H1 (cell line): ENCODE data around the gene NTN4. TPM values are rescaled to one million over a fixed set of nuclear protein-coding genes. Genes with fewer than 3 reads are reported as not detected.

Source experiments
- CTCF ChIA-PET: fragments of 300-600 bp; sonication (Branson Sonifier 250); formaldehyde crosslinking; loops from one replicate; lab custom pipeline; 2021; ENCODE audit not compliant: partially characterized antibody; lab: Charles Lee
- POLR2A ChIA-PET: fragments of 300-600 bp; sonication (Branson Sonifier 250); formaldehyde crosslinking; loops from one replicate; lab custom pipeline; 2021; ENCODE audit warnings: inconsistent platforms; ENCODE audit not compliant: partially characterized antibody; lab: Charles Lee
- DNase-seq, 2 experiments: peaks; one replicate each; pipeline versions ENCODE4 v3.0.0 to v3.0.0-alpha.2; 2010 to 2022; ENCODE audit warnings: low spot score in 2 of 2, low read depth in 1 of 2, mixed read lengths in 1 of 2
- FAIRE-seq: peaks from 2 replicates; lab custom pipeline; 2011; peaks lifted over from hg19 to GRCh38; lab: Jason Lieb, UNC
- H2AFZ ChIP-seq: 2 replicates; pipeline ENCODE4 v1.8.1; 2012; ENCODE audit warnings: low read length, inconsistent platforms
- H2AK5ac ChIP-seq: 2 replicates; pipeline ENCODE4 v1.6.1; 2013; ENCODE audit warnings: low read depth, low read length
- H2BK120ac ChIP-seq: replicated peaks from 2 replicates; pipeline ENCODE3; 2013; ENCODE audit warnings: low read depth, low read length, inconsistent platforms
- H2BK12ac ChIP-seq: 2 replicates; pipeline ENCODE4 v1.6.1; 2013; ENCODE audit warnings: low read depth, low read length
- H2BK15ac ChIP-seq: 2 replicates; pipeline ENCODE4 v1.6.1; 2013; ENCODE audit warnings: low read length
- H2BK20ac ChIP-seq: 2 replicates; pipeline ENCODE4 v1.6.1; 2013; ENCODE audit warnings: low read length
- H2BK5ac ChIP-seq: 2 replicates; pipeline ENCODE4 v1.6.1; 2013; ENCODE audit warnings: low read depth, low read length
- H3K14ac ChIP-seq: 2 replicates; pipeline ENCODE4 v1.6.1; 2013; ENCODE audit warnings: inconsistent platforms; ENCODE audit not compliant: insufficient read length
- H3K18ac ChIP-seq: 2 replicates; pipeline ENCODE4 v1.6.1; 2013; ENCODE audit warnings: low read length; ENCODE audit errors: extremely low read depth
- H3K23ac ChIP-seq: 2 replicates; pipeline ENCODE4 v1.6.1; 2013; ENCODE audit warnings: inconsistent platforms; ENCODE audit not compliant: insufficient read length
- H3K23me2 ChIP-seq: 2 replicates; pipeline ENCODE4 v1.6.1; 2013; ENCODE audit warnings: low read depth, low read length
- H3K27ac ChIP-seq: 2 replicates; pipeline ENCODE4 v1.6.1; 2011; ENCODE audit warnings: low read depth, low read length, inconsistent platforms
- H3K27me3 ChIP-seq, 4 experiments: replicated peaks in 1 of 4; 1 replicate in 1 of 4; 2 replicates in 3 of 4; pipeline versions ENCODE4 v1.6.1 to v1.8.1; 2011 to 2013; ENCODE audit warnings: low read length in 3 of 4, mild to moderate bottlenecking in 3 of 4, inconsistent platforms in 2 of 4, mixed read lengths in 2 of 4, moderate library complexity in 1 of 4; ENCODE audit not compliant: control insufficient read depth in 3 of 4, insufficient read depth in 3 of 4; ENCODE audit errors: extremely low read depth in 1 of 4
- H3K36me3 ChIP-seq, 4 experiments: 2 replicates each; pipeline versions ENCODE4 v1.6.1 to v1.8.1; 2011 to 2013; ENCODE audit warnings: mild to moderate bottlenecking in 4 of 4, low read length in 3 of 4, moderate library complexity in 2 of 4, control low read depth in 1 of 4, inconsistent platforms in 1 of 4; ENCODE audit not compliant: insufficient read depth in 4 of 4, control insufficient read depth in 2 of 4
- H3K4ac ChIP-seq: replicated peaks from 2 replicates; pipeline ENCODE3; 2013; ENCODE audit warnings: low read length, low read depth, mixed read lengths, inconsistent platforms; ENCODE audit not compliant: insufficient read length
- H3K4me1 ChIP-seq, 4 experiments: replicated peaks in 1 of 4; 1 replicate in 1 of 4; 2 replicates in 3 of 4; pipeline versions ENCODE4 v1.6.1 to v1.8.1; 2011 to 2013; ENCODE audit warnings: low read length in 3 of 4, inconsistent platforms in 2 of 4, mixed read lengths in 1 of 4; ENCODE audit not compliant: insufficient read depth in 4 of 4, control insufficient read depth in 3 of 4
- H3K4me2 ChIP-seq, 2 experiments: 2 replicates each; pipeline versions ENCODE4 v1.6.1 to v1.8.1; 2011 to 2013; ENCODE audit warnings: low read depth in 2 of 2, low read length in 2 of 2, control low read depth in 1 of 2, inconsistent platforms in 1 of 2, mild to moderate bottlenecking in 1 of 2; ENCODE audit not compliant: insufficient read depth in 1 of 2
- H3K4me3 ChIP-seq, 4 experiments: fragments of 200-600, 300-600 bp in 1 of 4; sonication (generic), shearing (Covaris generic), sonication (Bioruptor Twin) in 1 of 4; 2 replicates each; pipeline versions ENCODE4 v1.5.1 to v1.8.1; 2011 to 2016; ENCODE audit warnings: low read length in 4 of 4, low read depth in 3 of 4, control low read depth in 2 of 4, inconsistent platforms in 2 of 4, mild to moderate bottlenecking in 2 of 4, mixed read lengths in 1 of 4, moderate library complexity in 1 of 4; ENCODE audit not compliant: insufficient read depth in 2 of 4; ENCODE audit errors: extremely low read depth in 1 of 4
- H3K56ac ChIP-seq: replicated peaks from 2 replicates; pipeline ENCODE3; 2013; ENCODE audit warnings: low read depth, mild to moderate bottlenecking, mixed read lengths, low read length, inconsistent platforms; ENCODE audit not compliant: insufficient read length
- H3K79me1 ChIP-seq: 2 replicates; pipeline ENCODE4 v1.6.1; 2013; ENCODE audit warnings: low read depth, low read length, control low read depth
- H3K79me2 ChIP-seq, 2 experiments: 2 replicates each; pipeline versions ENCODE4 v1.6.1 to v1.8.1; 2012 to 2013; ENCODE audit warnings: low read length in 2 of 2, mild to moderate bottlenecking in 2 of 2, inconsistent platforms in 1 of 2; ENCODE audit not compliant: insufficient read depth in 2 of 2, control insufficient read depth in 1 of 2
- H3K9ac ChIP-seq, 4 experiments: replicated peaks in 1 of 4; 1 replicate in 1 of 4; 2 replicates in 3 of 4; pipeline versions ENCODE4 v1.6.1 to v1.8.1; 2011 to 2013; ENCODE audit warnings: low read depth in 3 of 4, low read length in 3 of 4, control low read depth in 2 of 4, mild to moderate bottlenecking in 2 of 4, moderate library complexity in 2 of 4, inconsistent platforms in 1 of 4; ENCODE audit errors: extremely low read depth in 1 of 4
- H3K9me3 ChIP-seq, 2 experiments: 2 replicates each; pipeline versions ENCODE4 v1.6.1 to v1.8.1; 2012 to 2013; ENCODE audit warnings: mild to moderate bottlenecking in 2 of 2, moderate library complexity in 2 of 2, control low read depth in 1 of 2, inconsistent platforms in 1 of 2, low read depth in 1 of 2, low read length in 1 of 2, mixed read lengths in 1 of 2; ENCODE audit not compliant: insufficient read depth in 2 of 2
- H4K20me1 ChIP-seq, 2 experiments: replicated peaks in 1 of 2; 2 replicates each; pipeline versions ENCODE3 to v1.8.1; 2011 to 2013; ENCODE audit warnings: inconsistent platforms in 2 of 2, low read length in 2 of 2, mild to moderate bottlenecking in 1 of 2; ENCODE audit not compliant: insufficient read depth in 2 of 2, control insufficient read depth in 1 of 2
- H4K5ac ChIP-seq: 2 replicates; pipeline ENCODE4 v1.6.1; 2013; ENCODE audit warnings: low read length, low read depth, mixed read lengths, inconsistent platforms; ENCODE audit not compliant: insufficient read length
- H4K8ac ChIP-seq: 2 replicates; pipeline ENCODE4 v1.8.0; 2013; ENCODE audit warnings: mild to moderate bottlenecking, moderate library complexity, low read length, inconsistent platforms; ENCODE audit not compliant: insufficient read depth; ENCODE audit errors: extremely low read depth
- H4K91ac ChIP-seq: replicated peaks from 2 replicates; pipeline ENCODE3; 2013; ENCODE audit warnings: low read length, mixed read lengths, inconsistent platforms; ENCODE audit not compliant: insufficient read length
- ASH2L ChIP-seq: fragments of 200-600, 300-600 bp; sonication (generic); IDR thresholded peaks from one replicate; pipeline ENCODE4 v1.7.1; 2017; ENCODE audit warnings: low read length
- BRCA1 ChIP-seq: IDR thresholded peaks from 2 replicates; pipeline ENCODE4 v1.6.1; 2012; ENCODE audit warnings: low read depth, low read length, improper control_type of control experiment
- CREB1 ChIP-seq: IDR thresholded peaks from 2 replicates; pipeline ENCODE4 v1.6.1; 2012; ENCODE audit warnings: inconsistent platforms
- EP300 ChIP-seq, 2 experiments: IDR thresholded peaks; 1 replicate in 1 of 2; 2 replicates in 1 of 2; pipeline ENCODE4 v1.6.1; 2011 to 2012; ENCODE audit warnings: low read depth in 2 of 2, low read length in 2 of 2, mild to moderate bottlenecking in 2 of 2, borderline replicate concordance in 1 of 2, inconsistent platforms in 1 of 2, moderate library complexity in 1 of 2
- PHF8 ChIP-seq: fragments of 200-600 bp; sonication (generic); conservative IDR thresholded peaks from 2 replicates; pipeline ENCODE4 v1.7.1; 2012; ENCODE audit warnings: low read depth, mild to moderate bottlenecking, inconsistent platforms, low read length, moderate library complexity
- RBBP5 ChIP-seq: IDR thresholded peaks from 2 replicates; pipeline ENCODE4 v1.7.1; 2012; ENCODE audit warnings: low read depth, mild to moderate bottlenecking, inconsistent platforms, low read length, moderate library complexity, borderline replicate concordance
- RNF2 ChIP-seq: fragments of 200-900, 300-1000 bp; sonication (generic); IDR thresholded peaks from 2 replicates; pipeline ENCODE4 v1.7.1; 2016; ENCODE audit warnings: borderline replicate concordance, low read depth, mild to moderate bottlenecking, antibody characterized with exemption, low read length; ENCODE audit not compliant: poor library complexity, severe bottlenecking; ENCODE audit errors: missing control alignments
- SAP30 ChIP-seq: fragments of 300-600 bp; sonication (generic); IDR thresholded peaks from 2 replicates; pipeline ENCODE4 v1.7.1; 2012; ENCODE audit warnings: low read length, moderate library complexity, mild to moderate bottlenecking, inconsistent platforms; ENCODE audit not compliant: insufficient read depth, insufficient replicate concordance
- SUZ12 ChIP-seq: fragments of 200-600 bp; sonication (generic); IDR thresholded peaks from 2 replicates; pipeline ENCODE4 v1.6.1; 2012; ENCODE audit warnings: mild to moderate bottlenecking, inconsistent platforms, low read length, moderate library complexity, mixed read lengths
- TCF12 ChIP-seq: IDR thresholded peaks from 2 replicates; pipeline ENCODE4 v1.6.1; 2011; ENCODE audit warnings: low read depth, mild to moderate bottlenecking, low read length
- WGBS, 2 experiments: shearing (Covaris generic) in 1 of 2; methylation state at CpG; one replicate each; pipeline versions ENCODE4 v1.1.6 to v1.1.7; 2013 to 2015; ENCODE audit warnings: low lambda C conversion rate in 2 of 2, mixed read lengths in 2 of 2, inconsistent platforms in 1 of 2, low coverage in 1 of 2, missing lambda C conversion rate in 1 of 2; ENCODE audit not compliant: insufficient replicate concordance in 2 of 2, insufficient coverage in 1 of 2, insufficient read length in 1 of 2; ENCODE audit errors: extremely low coverage in 1 of 2, missing lambda C conversion rate in 1 of 2; 5-methylcytosine and 5-hydroxymethylcytosine counted together
- polyA plus RNA-seq, 7 experiments: library from polyadenylated mRNA; depleted of rRNA in 3 of 7; stranded (reverse) in 5 of 7; unstranded in 2 of 7; fragments of >200 nt in 5 of 7; fragments of 200-250 nt in 2 of 7; gene quantifications; 1 replicate in 5 of 7; 2 replicates in 1 of 7; 4 replicates in 1 of 7; pipeline versions ENCODE4 v1.2.1 to v1.2.3, GENCODE V29; 2011 to 2013; ENCODE audit warnings: missing spikeins in 2 of 7, mixed read lengths in 2 of 7
- total RNA-seq: library from RNA; stranded (reverse); fragmentation: NEBNext Ultra II Directional; extraction: Animal tissue kit (Norgen Biotek cat#: 25700); gene quantifications from 2 replicates; pipeline ENCODE4 v1.2.1, GENCODE V29; 2021
- TF ChIP-seq, protein P1 (sequence below): IDR thresholded peaks from 2 replicates; pipeline ENCODE4 v1.6.1; 2011; ENCODE audit warnings: low read length, improper control_type of control experiment

Gene NTN4
- total and polyA plus RNA-seq, 2 of the 8 experiments (the other 6 are each of a cell fraction or from before 2014, with no cell fraction given): 0.74 to 1.3 TPM

DNA sequence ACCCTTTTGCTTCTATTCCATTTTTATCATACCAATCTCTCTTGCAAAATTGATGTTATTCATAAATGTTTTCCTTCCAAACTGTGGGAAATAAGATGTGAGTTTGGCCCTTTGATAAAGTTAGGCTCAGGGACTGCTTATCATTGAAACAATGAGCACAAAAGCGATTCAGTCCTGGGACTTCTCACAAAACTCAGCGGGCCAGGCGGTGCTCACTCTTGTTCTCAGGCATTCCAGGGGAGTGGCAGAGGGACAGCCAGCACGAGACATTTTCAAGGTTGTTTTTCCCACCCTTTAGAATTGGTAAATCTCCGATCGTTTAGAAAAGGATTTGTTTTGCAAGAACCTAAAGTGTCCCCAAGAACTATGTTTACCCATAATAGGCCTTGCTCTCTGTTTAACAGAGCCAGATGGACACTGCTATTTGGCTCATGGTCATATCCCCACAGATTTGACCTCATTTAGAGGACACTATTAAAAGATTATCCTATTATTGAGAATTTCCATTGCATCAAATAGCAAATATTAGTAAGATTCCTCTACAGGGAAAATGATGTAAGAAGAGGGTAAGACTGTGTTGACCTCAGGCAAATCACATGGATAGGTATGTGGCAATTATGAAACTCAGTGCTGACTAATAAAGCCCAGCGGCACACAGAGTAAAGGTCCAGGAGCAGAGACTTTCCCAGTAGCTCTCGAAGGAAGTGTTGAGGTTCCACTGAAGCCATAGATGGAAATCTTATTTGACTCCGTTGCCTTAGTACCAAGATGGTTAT is 136.6 kb downstream of the NTN4 start:
- H3K4ac ChIP-seq: no peak overlapping the region
- H4K20me1 ChIP-seq: no peaks in the 10 kb centered on the region
- H2AK5ac ChIP-seq: no peak overlapping the region
- no peak for FAIRE-seq
- H2BK5ac ChIP-seq: no peak overlapping the region
- H3K79me1 ChIP-seq: no peaks in the 10 kb centered on the region
- no peak overlapping the region for H4K5ac ChIP-seq
- no peak overlapping the region for H2BK120ac ChIP-seq
- H2BK20ac ChIP-seq: no peak overlapping the region
- H3K9ac ChIP-seq: no peak overlapping the region
- H2AFZ ChIP-seq: no peak overlapping the region
- no peak overlapping the region for H2BK15ac ChIP-seq
- no peaks in the 10 kb centered on the region for H3K79me2 ChIP-seq
- DNase-seq: no peak
- H3K14ac ChIP-seq: no peak overlapping the region
- no peak overlapping the region for H3K4me3 ChIP-seq
- POLR2A ChIA-PET: no interaction called here
- H3K4me1 ChIP-seq: no peaks in the 10 kb centered on the region
- no peak overlapping the region for H2BK12ac ChIP-seq
- no peak overlapping the region for H3K27ac ChIP-seq
- H3K4me2 ChIP-seq: no peak overlapping the region
- H3K18ac ChIP-seq: no peak overlapping the region
- WGBS, 2 experiments: 93% methylated on average over 9 of the region's 9 CpGs; no CpG with 5 or more reads in 1 of the 2 experiments
- no peaks in the 10 kb centered on the region for H3K9me3 ChIP-seq
- CTCF ChIA-PET: no interaction called here
- H3K56ac ChIP-seq: no peak overlapping the region
- H4K8ac ChIP-seq: no peak overlapping the region
- peaks cover 10% of the 10 kb centered on the region; the same call in 1 of the 2 replicates for H3K23me2 ChIP-seq
- no peaks in the 10 kb centered on the region for H3K36me3 ChIP-seq
- H3K27me3 ChIP-seq: no peaks in the 10 kb centered on the region
- H3K23ac ChIP-seq: no peak overlapping the region
- H4K91ac ChIP-seq: no peak overlapping the region
- no peak for TF ChIP-seq EP300 (IDR thresholded peaks at IDR 0.05; ENCODE audit: borderline replicate concordance in 1 of 2, low read depth in 2 of 2, low read length in 2 of 2)
- no peak for TF ChIP-seq ASH2L
- TF ChIP-seq RBBP5: no peak
- TF ChIP-seq SAP30: no peak
- TF ChIP-seq, protein P1, sequence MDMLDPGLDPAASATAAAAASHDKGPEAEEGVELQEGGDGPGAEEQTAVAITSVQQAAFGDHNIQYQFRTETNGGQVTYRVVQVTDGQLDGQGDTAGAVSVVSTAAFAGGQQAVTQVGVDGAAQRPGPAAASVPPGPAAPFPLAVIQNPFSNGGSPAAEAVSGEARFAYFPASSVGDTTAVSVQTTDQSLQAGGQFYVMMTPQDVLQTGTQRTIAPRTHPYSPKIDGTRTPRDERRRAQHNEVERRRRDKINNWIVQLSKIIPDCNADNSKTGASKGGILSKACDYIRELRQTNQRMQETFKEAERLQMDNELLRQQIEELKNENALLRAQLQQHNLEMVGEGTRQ: no peak
- TF ChIP-seq TCF12: no peak
- TF ChIP-seq SUZ12: no peak
- TF ChIP-seq PHF8: no peak
- TF ChIP-seq RNF2: no peak
- TF ChIP-seq CREB1: no peak
- TF ChIP-seq BRCA1: no peak
